GM12878 (cell line): ENCODE results near the gene CDH2. TPM values are rescaled to one million over a fixed set of nuclear protein-coding genes. Genes with fewer than 3 reads are reported as not detected.

Experiments used
- ATAC-seq: fragments of 200-7000 bp; cut with Tn5 transposase; 3 replicates; pipeline ENCODE4 v1.9.1; 2020; ENCODE audit warnings: mild to moderate bottlenecking, moderate library complexity
- BruUV-seq: library from RNA; stranded (reverse); fragments of 400-500 nt; replicated peaks from 2 replicates; lab custom pipeline; 2021; lab: Mats Ljungman, UMichigan
- CTCF ChIA-PET: fragments of 300-600 bp; sonication (Branson Sonifier 250); formaldehyde crosslinking; extraction: SDS; loops from one replicate; lab custom pipeline; 2021; ENCODE audit warnings: inconsistent platforms; lab: Yijun Ruan, JAX
- POLR2A ChIA-PET: fragments of 350-600 bp; formaldehyde crosslinking; extraction: SDS; loops from one replicate; lab custom pipeline; 2021; ENCODE audit warnings: inconsistent platforms; lab: Charles Lee
- RAD21 ChIA-PET: fragments of 300-600 bp; sonication (Branson Sonifier 250); formaldehyde crosslinking; loops from one replicate; lab custom pipeline; 2023; ENCODE audit warnings: antibody characterized with exemption; ENCODE audit not compliant: unreplicated experiment; lab: Charles Lee
- SMC1A ChIA-PET: fragments of 300-600 bp; sonication (Branson Sonifier 250); formaldehyde crosslinking; loops from one replicate; lab custom pipeline; 2023; ENCODE audit not compliant: unreplicated experiment, uncharacterized antibody; lab: Charles Lee
- DNase-seq: peaks from one replicate; pipeline ENCODE4 v3.0.0-alpha.2; 2011; ENCODE audit warnings: low read depth, low spot score
- FAIRE-seq: peaks from 3 replicates; lab custom pipeline; 2011; peaks lifted over from hg19 to GRCh38; lab: Jason Lieb, UNC
- H2AFZ ChIP-seq: 2 replicates; pipeline ENCODE4 v1.6.0; 2011; ENCODE audit warnings: low read depth, low read length, control low read depth; ENCODE audit not compliant: control insufficient read depth
- H3K27ac ChIP-seq: 2 replicates; pipeline ENCODE4 v1.5.1; 2011; ENCODE audit warnings: control low read depth; ENCODE audit not compliant: control insufficient read depth, insufficient read depth
- H3K27me3 ChIP-seq, 2 experiments: replicated peaks in 1 of 2; 2 replicates each; pipeline versions ENCODE4 v1.6.0 to v1.6.1; 2011; ENCODE audit warnings: low read length in 1 of 2; ENCODE audit not compliant: control insufficient read depth in 2 of 2, insufficient read depth in 2 of 2
- H3K36me3 ChIP-seq, 2 experiments: 2 replicates each; pipeline ENCODE4 v1.5.1; 2011; ENCODE audit warnings: low read length in 1 of 2; ENCODE audit not compliant: control insufficient read depth in 2 of 2, insufficient read depth in 2 of 2
- H3K4me1 ChIP-seq: 2 replicates; pipeline ENCODE4 v1.6.1; 2011; ENCODE audit warnings: mild to moderate bottlenecking, low read length, moderate library complexity, mixed read lengths; ENCODE audit not compliant: control insufficient read depth, insufficient read depth
- H3K4me2 ChIP-seq: 2 replicates; pipeline ENCODE4 v1.6.0; 2011; ENCODE audit warnings: control low read depth; ENCODE audit not compliant: control insufficient read depth, insufficient read depth
- H3K4me3 ChIP-seq: fragments of 200-600 bp; sonication (generic); 2 replicates; pipeline ENCODE4 v1.5.1; 2016
- H3K79me2 ChIP-seq: 2 replicates; pipeline ENCODE4 v1.6.0; 2011; ENCODE audit warnings: low read length; ENCODE audit not compliant: control insufficient read depth, insufficient read depth
- H3K9ac ChIP-seq: 2 replicates; pipeline ENCODE4 v1.8.0; 2011; ENCODE audit warnings: low read length, control low read depth, mixed read lengths; ENCODE audit not compliant: control insufficient read depth, insufficient read depth
- H3K9me3 ChIP-seq: replicated peaks from 3 replicates; pipeline ENCODE4 v1.5.1; 2011; ENCODE audit warnings: mild to moderate bottlenecking, low read length; ENCODE audit not compliant: control insufficient read depth, insufficient read depth
- H4K20me1 ChIP-seq: 2 replicates; pipeline ENCODE4 v1.6.0; 2011; ENCODE audit not compliant: control insufficient read depth, insufficient read depth
- BCL11A ChIP-seq: IDR thresholded peaks from 2 replicates; pipeline ENCODE4 v1.6.1; 2011; ENCODE audit warnings: low read depth, low read length
- CBFB ChIP-seq: IDR thresholded peaks from 2 replicates; pipeline ENCODE4 v1.6.1; 2016; ENCODE audit warnings: antibody characterized with exemption, low read depth
- CREM ChIP-seq: IDR thresholded peaks from 2 replicates; pipeline ENCODE4 v1.6.1; 2014; ENCODE audit warnings: antibody characterized with exemption, low read depth
- JUND ChIP-seq: IDR thresholded peaks from 2 replicates; pipeline ENCODE4 v1.6.1; 2012; ENCODE audit warnings: low read depth, mild to moderate bottlenecking, low read length, improper control_type of control experiment, moderate library complexity
- KLF5 ChIP-seq: fragments of 450-650 bp; IDR thresholded peaks from 2 replicates; pipeline ENCODE4 v1.6.1; 2014; ENCODE audit warnings: mild to moderate bottlenecking; ENCODE audit not compliant: partially characterized antibody
- LARP7 ChIP-seq: fragments of 450-650 bp; IDR thresholded peaks from 2 replicates; pipeline ENCODE4 v1.6.1; 2017; ENCODE audit warnings: mild to moderate bottlenecking
- MEF2A ChIP-seq: IDR thresholded peaks from 2 replicates; pipeline ENCODE4 v1.6.1; 2011; ENCODE audit warnings: low read depth, mild to moderate bottlenecking, low read length, moderate library complexity; ENCODE audit not compliant: insufficient read depth
- MXI1 ChIP-seq: fragments of 150-350 bp; IDR thresholded peaks from 2 replicates; pipeline ENCODE4 v1.6.1; 2011; ENCODE audit warnings: low read depth, mild to moderate bottlenecking, inconsistent platforms, low read length, improper control_type of control experiment
- MYC ChIP-seq: IDR thresholded peaks from 2 replicates; pipeline ENCODE4 v1.6.1; 2011; ENCODE audit warnings: mild to moderate bottlenecking, low read length, moderate library complexity, inconsistent platforms; ENCODE audit not compliant: insufficient read depth, insufficient replicate concordance, insufficient read length, severe bottlenecking
- NFXL1 ChIP-seq: fragments of 450-650 bp; IDR thresholded peaks from 2 replicates; pipeline ENCODE4 v1.6.1; 2017; ENCODE audit warnings: antibody characterized with exemption, mild to moderate bottlenecking, borderline replicate concordance
- PAX8 ChIP-seq: fragments of 450-650 bp; IDR thresholded peaks from 2 replicates; pipeline ENCODE4 v1.6.1; 2017; ENCODE audit warnings: mild to moderate bottlenecking, moderate library complexity
- RAD51 ChIP-seq: fragments of 450-650 bp; IDR thresholded peaks from 2 replicates; pipeline ENCODE4 v1.6.1; 2016; ENCODE audit warnings: moderate library complexity, mild to moderate bottlenecking, inconsistent platforms
- RCOR1 ChIP-seq: conservative IDR thresholded peaks from 2 replicates; pipeline ENCODE4 v1.6.1; 2012; ENCODE audit warnings: low read depth, low read length, improper control_type of control experiment
- TCF12 ChIP-seq: IDR thresholded peaks from 2 replicates; pipeline ENCODE4 v1.6.1; 2011; ENCODE audit warnings: low read depth, mild to moderate bottlenecking, low read length
- TCF7 ChIP-seq: IDR thresholded peaks from 2 replicates; pipeline ENCODE4 v1.6.1; 2014; ENCODE audit warnings: antibody characterized with exemption, borderline replicate concordance
- USF1 ChIP-seq: IDR thresholded peaks from 2 replicates; pipeline ENCODE4 v1.6.1; 2011; ENCODE audit warnings: borderline replicate concordance, low read depth, mild to moderate bottlenecking, moderate library complexity, mixed read lengths, low read length; ENCODE audit not compliant: insufficient read depth; ENCODE audit errors: extremely low read length
- ZNF592 ChIP-seq: fragments of 450-650 bp; IDR thresholded peaks from 2 replicates; pipeline ENCODE4 v1.6.1; 2017; ENCODE audit warnings: mild to moderate bottlenecking, moderate library complexity
- WGBS: methylation state at CpG from one replicate; pipeline ENCODE4 v1.1.6; 2016; ENCODE audit warnings: low lambda C conversion rate; ENCODE audit not compliant: insufficient replicate concordance, insufficient coverage; ENCODE audit errors: missing lambda C conversion rate; 5-methylcytosine and 5-hydroxymethylcytosine counted together
- in situ Hi-C: fragments of 300-500 bp; cut with MboI; formaldehyde crosslinking; loops from 9 replicates; pipeline ENCODE4 v1.14.3; 2018; ENCODE audit warnings: mixed read lengths
- intact Hi-C: fragments of 100-400 bp; cut with micrococcal nuclease; formaldehyde crosslinking; loops from one replicate; pipeline ENCODE4 v1.14.2; 2022; ENCODE audit not compliant: unreplicated experiment
- polyA plus RNA-seq, 11 experiments: library from polyadenylated mRNA; depleted of rRNA in 4 of 11; unstranded in 6 of 11; stranded (reverse) in 5 of 11; fragments of >200 nt; fragmentation: Nextera tagmentation in 4 of 11; fragmentation: Illumina TruSeq in 1 of 11; extraction: Ambion mirVana in 4 of 11; extraction: Trizol in 1 of 11; gene quantifications; 1 replicate in 1 of 11; 2 replicates in 10 of 11; pipeline versions ENCODE4 v1.2.1 to v1.2.3, GENCODE V29; 2011 to 2016; ENCODE audit warnings: inconsistent platforms in 2 of 11, missing spikeins in 2 of 11, low read depth in 1 of 11
- total RNA-seq, 4 experiments: library from RNA; depleted of rRNA in 3 of 4; stranded (reverse); fragments of >200 nt in 3 of 4; fragmentation: Illumina TruSeq in 1 of 4; extraction: Trizol in 1 of 4; gene quantifications; 2 replicates each; pipeline versions ENCODE4 v1.2.1 to v1.2.3, GENCODE V29; 2013 to 2021

CDH2 gene
- total and polyA plus RNA-seq, 10 of the 15 experiments (the other 5 are each of a cell fraction or from before 2014, with no cell fraction given): 0.01 to 0.25 (median 0.06) TPM; not detected in 4

GRCh38 chr18:28176698-28176947, 307 bp downstream of the CDH2 start:
- in situ Hi-C loops (no loop called here), intact Hi-C loops (no loop called here)
- POLR2A ChIA-PET: no interaction called here
- Histone ChIP-seq H3K4me2 (no peak overlapping the region), H4K20me1 (no peaks in the 10 kb centered on the region), H3K9me3 (peaks cover 3% of the 10 kb centered on the region; the same call in 2 of the 3 replicates), H3K9ac (no peak overlapping the region), H2AFZ (no peak overlapping the region), H3K27me3 (peaks cover 0 to 2% of the 10 kb centered on the region in 2 experiments; a peak in 2 of 4 replicates), H3K4me1 (no peaks in the 10 kb centered on the region), H3K27ac (no peak overlapping the region), H3K79me2 (no peaks in the 10 kb centered on the region)
- no peak for ATAC-seq
- DNase-seq: no peak
- SMC1A ChIA-PET: no interaction called here
- RAD21 ChIA-PET: no interaction called here
- CTCF ChIA-PET: no interaction called here
- FAIRE-seq: no peak
- no peak for TF ChIP-seq NFXL1
- TF ChIP-seq RCOR1: no peak
- TF ChIP-seq BCL11A: no peak
- no peak for TF ChIP-seq TCF12
- no peak for TF ChIP-seq RAD51
- no peak for TF ChIP-seq MEF2A
- TF ChIP-seq USF1: no peak
- no peak for TF ChIP-seq CREM
- TF ChIP-seq JUND: no peak
- no peak for TF ChIP-seq MXI1
- no peak for TF ChIP-seq KLF5
- TF ChIP-seq MYC: no peak
- no peak for TF ChIP-seq PAX8
- no peak for TF ChIP-seq ZNF592
- TF ChIP-seq LARP7: no peak
- no peak for TF ChIP-seq CBFB
- no peak for TF ChIP-seq TCF7
- TF ChIP-seq, all 136 proteins: peak for 0
- Histone ChIP-seq H3K4me3 (no peak overlapping the region), H3K36me3 (no peaks in the 10 kb centered on the region)
- 57% methylated on average over 15 of the region's 38 CpGs for WGBS
- no TSS peak for BruUV-seq
